B cell (primary cell): ENCODE measurements around the gene WDR64. TPM values are rescaled to one million over a fixed set of nuclear protein-coding genes. Genes with fewer than 3 reads are reported as not detected.

Experiments
- ATAC-seq: fragments of 200-7000 bp; cut with Tn5 transposase; one replicate; pipeline ENCODE4 v1.10.0; 2021; ENCODE audit warnings: low read depth, mild to moderate bottlenecking, moderate number of reproducible peaks, moderate library complexity
- CTCF ChIA-PET: fragments of 350-600 bp; sonication (Branson Sonifier 250); formaldehyde crosslinking; loops from one replicate; lab custom pipeline; 2021; ENCODE audit warnings: antibody characterized with exemption, inconsistent platforms; lab: Charles Lee
- POLR2A ChIA-PET: fragments of 350-600 bp; sonication (Branson Sonifier 250); formaldehyde crosslinking; loops from one replicate; lab custom pipeline; 2021; ENCODE audit warnings: antibody characterized with exemption; lab: Charles Lee
- DNase-seq: peaks from one replicate; pipeline ENCODE4 v3.0.0; 2013
- H2AFZ ChIP-seq: 2 replicates; pipeline ENCODE4 v1.6.1; 2012; ENCODE audit warnings: mild to moderate bottlenecking, low read depth, low read length; ENCODE audit not compliant: insufficient read depth, poor library complexity, severe bottlenecking
- H3K27ac ChIP-seq, 2 donors: 1 replicate in 1 of 2; 2 replicates in 1 of 2; pipeline ENCODE4 v1.5.1; 2012 to 2013; ENCODE audit warnings: low read length in 2 of 2, mild to moderate bottlenecking in 2 of 2, moderate library complexity in 1 of 2
- H3K27me3 ChIP-seq, 4 experiments: fragments of 200-600 bp in 1 of 4; sonication (generic) in 1 of 4; replicated peaks in 1 of 4; 1 replicate in 2 of 4; 2 replicates in 2 of 4; pipeline versions ENCODE4 v1.6.1 to v1.7.0; 2013 to 2016; ENCODE audit warnings: low read length in 3 of 4, mild to moderate bottlenecking in 2 of 4, mixed read lengths in 1 of 4, moderate library complexity in 1 of 4; ENCODE audit not compliant: insufficient read depth in 4 of 4, control insufficient read depth in 3 of 4; ENCODE audit errors: control extremely low read depth in 1 of 4
- H3K36me3 ChIP-seq, 2 experiments: replicated peaks in 1 of 2; 1 replicate in 1 of 2; 2 replicates in 1 of 2; pipeline versions ENCODE4 v1.6.1 to v1.7.1; 2013; ENCODE audit warnings: low read length in 1 of 2; ENCODE audit not compliant: insufficient read depth in 2 of 2, control insufficient read depth in 1 of 2; ENCODE audit errors: control extremely low read depth in 1 of 2, extremely low read depth in 1 of 2
- H3K4me1 ChIP-seq, 2 donors: fragments of 200-600 bp in 1 of 2; sonication (generic) in 1 of 2; 1 replicate in 1 of 2; 2 replicates in 1 of 2; pipeline versions ENCODE4 v1.5.1 to v1.6.1; 2013 to 2017; ENCODE audit warnings: low read length in 2 of 2; ENCODE audit not compliant: control insufficient read depth in 2 of 2, insufficient read depth in 2 of 2
- H3K4me2 ChIP-seq: replicated peaks from 2 replicates; pipeline ENCODE3; 2012; ENCODE audit warnings: mild to moderate bottlenecking, low read depth, low read length; ENCODE audit not compliant: poor library complexity, severe bottlenecking
- H3K4me3 ChIP-seq, 5 experiments: fragments of 200-600 bp in 1 of 5; sonication (generic) in 1 of 5; 1 replicate in 3 of 5; 2 replicates in 2 of 5; pipeline versions ENCODE4 v1.5.1 to v1.7.0; 2011 to 2016; ENCODE audit warnings: low read length in 4 of 5, mild to moderate bottlenecking in 4 of 5, low read depth in 2 of 5, control low read depth in 1 of 5, moderate library complexity in 1 of 5; ENCODE audit not compliant: insufficient read depth in 1 of 5; ENCODE audit errors: control extremely low read depth in 1 of 5, extremely low read depth in 1 of 5
- H3K79me2 ChIP-seq: fragments of 200-600 bp; sonication (generic); one replicate; pipeline ENCODE4 v1.6.0; 2016; ENCODE audit warnings: low read length; ENCODE audit not compliant: control insufficient read depth, insufficient read depth
- H3K9ac ChIP-seq: fragments of 200-600 bp; sonication (generic); 2 replicates; pipeline ENCODE4 v1.6.1; 2017; ENCODE audit warnings: mild to moderate bottlenecking, low read length, moderate library complexity
- H3K9me3 ChIP-seq, 3 donors: one replicate each; pipeline versions ENCODE4 v1.6.1 to v1.7.1; 2013; ENCODE audit warnings: low read length in 2 of 3; ENCODE audit not compliant: control insufficient read depth in 2 of 3, insufficient read depth in 1 of 3; ENCODE audit errors: control extremely low read depth in 1 of 3
- H4K20me1 ChIP-seq: 2 replicates; pipeline ENCODE4 v1.6.0; 2012; ENCODE audit warnings: mild to moderate bottlenecking, low read length; ENCODE audit not compliant: insufficient read depth, control insufficient read depth, poor library complexity, severe bottlenecking
- H3K27ac Mint-ChIP-seq: one replicate; pipeline ENCODE4 v1.8.0; 2021; ENCODE audit warnings: mixed read lengths
- H3K27me3 Mint-ChIP-seq: one replicate; pipeline ENCODE4 v1.8.0; 2021; ENCODE audit warnings: mixed read lengths
- H3K4me1 Mint-ChIP-seq: one replicate; pipeline ENCODE4 v1.8.0; 2021; ENCODE audit warnings: mixed read lengths
- H3K4me3 Mint-ChIP-seq: one replicate; pipeline ENCODE4 v1.8.0; 2021; ENCODE audit warnings: mixed read lengths
- H3K9me3 Mint-ChIP-seq: one replicate; pipeline ENCODE4 v1.8.0; 2022; ENCODE audit warnings: mixed read lengths; ENCODE audit not compliant: insufficient read depth
- CTCF ChIP-seq: fragments of 200-600 bp; IDR thresholded peaks from one replicate; pipeline ENCODE4 v1.8.0; 2022; ENCODE audit warnings: antibody characterized with exemption, mild to moderate bottlenecking
- EZH2 ChIP-seq: IDR thresholded peaks from 2 replicates; pipeline ENCODE4 v1.6.1; 2012; ENCODE audit warnings: borderline replicate concordance, low read depth, mild to moderate bottlenecking, moderate library complexity, low read length; ENCODE audit not compliant: insufficient read depth, poor library complexity, severe bottlenecking
- WGBS: methylation state at CpG from one replicate; pipeline ENCODE4 v1.1.5; 2013; ENCODE audit warnings: missing lambda C conversion rate; ENCODE audit not compliant: insufficient coverage; 5-methylcytosine and 5-hydroxymethylcytosine counted together
- intact Hi-C: fragments of 100-400 bp; cut with micrococcal nuclease; formaldehyde crosslinking; loops from one replicate; pipeline ENCODE4 v1.10.0; 2022
- polyA plus RNA-seq: library from polyadenylated mRNA; depleted of rRNA; stranded (reverse); fragments of >200 nt; gene quantifications from 2 replicates; pipeline ENCODE4 v1.2.3, GENCODE V29; 2012
- total RNA-seq, 2 donors: library from RNA; stranded (reverse); fragments of 120-200 nt in 1 of 2; gene quantifications; 1 replicate in 1 of 2; 2 replicates in 1 of 2; pipeline versions ENCODE4 v1.2.3 to v1.2.4, GENCODE V29; 2013 to 2022

Gene WDR64
- total and polyA plus RNA-seq, 2 donors (not counting 1 experiment from before 2014, with no cell fraction given), result 0.13 TPM; not detected in 1

GRCh38 chr1:241640867-241641622, 11.0 kb upstream of the WDR64 start:
- Mint-ChIP-seq H3K4me3 (peak overlapping the region; percentile 84), H3K4me1 (peaks cover 43% of the 10 kb centered on the region), H3K27me3 (no peaks in the 10 kb centered on the region), H3K27ac (peak overlapping the region; percentile 88), H3K9me3 (peaks cover 3% of the 10 kb centered on the region)
- peak overlapping the region; percentile 74 for H2AFZ ChIP-seq
- H3K4me2 ChIP-seq, result peak overlapping the region; percentile 71
- H3K4me3 ChIP-seq, result peak overlapping the region in 4 of 5 experiments; percentile 39 to 97 (median 50)
- H3K4me1 ChIP-seq, result peaks cover 31 to 35% of the 10 kb centered on the region in 2 donors
- intact Hi-C loops, result loop anchor here (1.0 kb wide), 5 partner anchors 89 to 1614 kb away; partner anchors contain the start of genes CEP170, FH and KMO
- ChIA-PET POLR2A (interaction anchor here (1.0 to 1.5 kb wide), 5 partner anchors 11 to 207 kb away, joined by 3 to 5 read pairs (median 3); partner anchors contain the start of gene EXO1), CTCF (interaction anchor here (0.8 to 1.9 kb wide), 9 partner anchors 14 to 207 kb away, joined by 3 to 7 read pairs (median 3); partner anchors contain the start of gene EXO1)
- no peaks in the 10 kb centered on the region for H3K36me3 ChIP-seq
- WGBS, result 80% methylated on average over 7 of the region's 9 CpGs
- peaks cover 0 to 4% (median 0%) of the 10 kb centered on the region in 3 donors for H3K9me3 ChIP-seq
- no peaks in the 10 kb centered on the region for H3K27me3 ChIP-seq
- H4K20me1 ChIP-seq, result no peaks in the 10 kb centered on the region
- H3K27ac ChIP-seq, result peak overlapping the region; percentile 55 to 62
- peaks cover 35% of the 10 kb centered on the region for H3K79me2 ChIP-seq
- TF ChIP-seq CTCF, result no peak
- TF ChIP-seq EZH2, result no peak
- H3K9ac ChIP-seq, result peak overlapping the region; percentile 66
- peak; percentile 41 for DNase-seq
- ATAC-seq, result no peak
